ENCODE measurements around the gene SHBG.

DNA sequence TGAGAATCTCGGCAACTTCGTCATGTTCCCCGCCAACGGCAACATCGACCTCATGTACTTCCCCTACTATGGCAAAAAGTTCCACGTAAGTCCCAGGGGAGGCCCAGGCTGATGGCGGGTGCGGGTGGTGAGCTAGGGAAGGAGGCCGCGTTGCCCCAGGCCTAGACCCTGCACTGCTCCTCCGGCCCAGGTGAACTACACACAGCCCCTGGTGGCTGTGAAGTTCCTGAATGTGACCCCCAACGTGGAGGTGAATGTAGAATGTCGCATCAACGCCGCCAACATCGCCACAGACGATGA, 25.6 kb downstream of the SHBG start:
- TF ChIP-seq, protein P1, sequence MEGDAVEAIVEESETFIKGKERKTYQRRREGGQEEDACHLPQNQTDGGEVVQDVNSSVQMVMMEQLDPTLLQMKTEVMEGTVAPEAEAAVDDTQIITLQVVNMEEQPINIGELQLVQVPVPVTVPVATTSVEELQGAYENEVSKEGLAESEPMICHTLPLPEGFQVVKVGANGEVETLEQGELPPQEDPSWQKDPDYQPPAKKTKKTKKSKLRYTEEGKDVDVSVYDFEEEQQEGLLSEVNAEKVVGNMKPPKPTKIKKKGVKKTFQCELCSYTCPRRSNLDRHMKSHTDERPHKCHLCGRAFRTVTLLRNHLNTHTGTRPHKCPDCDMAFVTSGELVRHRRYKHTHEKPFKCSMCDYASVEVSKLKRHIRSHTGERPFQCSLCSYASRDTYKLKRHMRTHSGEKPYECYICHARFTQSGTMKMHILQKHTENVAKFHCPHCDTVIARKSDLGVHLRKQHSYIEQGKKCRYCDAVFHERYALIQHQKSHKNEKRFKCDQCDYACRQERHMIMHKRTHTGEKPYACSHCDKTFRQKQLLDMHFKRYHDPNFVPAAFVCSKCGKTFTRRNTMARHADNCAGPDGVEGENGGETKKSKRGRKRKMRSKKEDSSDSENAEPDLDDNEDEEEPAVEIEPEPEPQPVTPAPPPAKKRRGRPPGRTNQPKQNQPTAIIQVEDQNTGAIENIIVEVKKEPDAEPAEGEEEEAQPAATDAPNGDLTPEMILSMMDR (conservative IDR thresholded peaks at IDR 0.05; ENCODE audit: low read depth in 2 of 2), result no peak
- TF ChIP-seq POLR2AphosphoS5 (IDR thresholded peaks at IDR 0.05; ENCODE audit: low read depth) (no peak), EZH2 (IDR thresholded peaks at IDR 0.05; ENCODE audit: low read depth, unreplicated experiment) (no peak), EZH2phosphoT487 (IDR thresholded peaks at IDR 0.05; ENCODE audit: unreplicated experiment) (no peak), ZNF331 (CRISPR knock-in tag; IDR thresholded peaks at IDR 0.05; ENCODE audit: low read depth) (no peak), ZNF114 (CRISPR knock-in tag; IDR thresholded peaks at IDR 0.05) (no peak)
- TF ChIP-seq, protein P2, sequence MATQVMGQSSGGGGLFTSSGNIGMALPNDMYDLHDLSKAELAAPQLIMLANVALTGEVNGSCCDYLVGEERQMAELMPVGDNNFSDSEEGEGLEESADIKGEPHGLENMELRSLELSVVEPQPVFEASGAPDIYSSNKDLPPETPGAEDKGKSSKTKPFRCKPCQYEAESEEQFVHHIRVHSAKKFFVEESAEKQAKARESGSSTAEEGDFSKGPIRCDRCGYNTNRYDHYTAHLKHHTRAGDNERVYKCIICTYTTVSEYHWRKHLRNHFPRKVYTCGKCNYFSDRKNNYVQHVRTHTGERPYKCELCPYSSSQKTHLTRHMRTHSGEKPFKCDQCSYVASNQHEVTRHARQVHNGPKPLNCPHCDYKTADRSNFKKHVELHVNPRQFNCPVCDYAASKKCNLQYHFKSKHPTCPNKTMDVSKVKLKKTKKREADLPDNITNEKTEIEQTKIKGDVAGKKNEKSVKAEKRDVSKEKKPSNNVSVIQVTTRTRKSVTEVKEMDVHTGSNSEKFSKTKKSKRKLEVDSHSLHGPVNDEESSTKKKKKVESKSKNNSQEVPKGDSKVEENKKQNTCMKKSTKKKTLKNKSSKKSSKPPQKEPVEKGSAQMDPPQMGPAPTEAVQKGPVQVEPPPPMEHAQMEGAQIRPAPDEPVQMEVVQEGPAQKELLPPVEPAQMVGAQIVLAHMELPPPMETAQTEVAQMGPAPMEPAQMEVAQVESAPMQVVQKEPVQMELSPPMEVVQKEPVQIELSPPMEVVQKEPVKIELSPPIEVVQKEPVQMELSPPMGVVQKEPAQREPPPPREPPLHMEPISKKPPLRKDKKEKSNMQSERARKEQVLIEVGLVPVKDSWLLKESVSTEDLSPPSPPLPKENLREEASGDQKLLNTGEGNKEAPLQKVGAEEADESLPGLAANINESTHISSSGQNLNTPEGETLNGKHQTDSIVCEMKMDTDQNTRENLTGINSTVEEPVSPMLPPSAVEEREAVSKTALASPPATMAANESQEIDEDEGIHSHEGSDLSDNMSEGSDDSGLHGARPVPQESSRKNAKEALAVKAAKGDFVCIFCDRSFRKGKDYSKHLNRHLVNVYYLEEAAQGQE (IDR thresholded peaks at IDR 0.05; ENCODE audit: unreplicated experiment), result no peak

Data from GM23338 (cell line).